ENCODE results near the gene TOX2.

TOX2 gene

DNA sequence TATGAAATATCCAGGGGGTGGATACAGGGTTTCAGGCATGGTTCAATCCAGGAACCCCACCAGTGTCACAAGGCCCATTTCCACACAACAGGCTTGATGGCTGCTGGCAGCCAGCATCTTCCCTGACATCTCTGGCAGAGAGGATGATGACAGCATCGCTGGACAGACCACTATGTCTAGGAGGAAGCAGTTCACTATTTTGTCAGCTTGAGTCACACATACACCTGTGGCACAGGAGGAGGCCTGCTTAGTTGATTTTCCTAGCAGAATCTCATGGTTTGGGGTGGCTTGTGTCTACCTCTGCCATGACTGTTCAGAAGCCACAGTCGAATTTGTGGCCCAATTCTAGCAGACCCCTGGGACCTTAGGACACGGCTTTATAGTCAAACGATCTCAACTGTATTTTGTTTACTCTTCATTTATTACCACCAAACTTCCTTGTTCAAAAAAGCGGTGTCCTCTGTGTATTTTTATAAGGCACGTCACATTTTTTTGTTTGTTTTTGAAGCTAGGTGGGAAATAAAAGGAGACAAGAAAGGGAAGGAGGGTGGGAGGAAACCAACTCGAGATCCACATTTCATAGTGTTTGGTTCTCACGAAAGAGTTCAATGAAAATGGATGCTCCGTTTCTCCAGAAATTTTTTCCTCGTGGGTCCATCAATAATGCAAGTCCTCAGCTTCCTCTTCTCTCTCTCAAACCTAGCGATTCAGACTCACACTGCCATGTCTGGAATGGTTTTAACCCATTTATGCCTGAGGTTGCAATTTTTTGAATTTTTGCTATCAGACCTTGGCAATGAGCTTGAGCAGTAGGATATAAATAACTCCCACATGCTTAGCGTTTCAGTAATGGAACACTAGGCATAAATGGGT lies 94.4 kb downstream of the TOX2 start:
- Histone ChIP-seq H3K9me3 (ENCODE audit: control insufficient read depth, low read length) (no peaks in the 10 kb centered on the region), H3K27me3 (ENCODE audit: control insufficient read depth, insufficient read depth, low read length) (no peaks in the 10 kb centered on the region), H3K27ac (no peak overlapping the region), H3K4me3 (ENCODE audit: low read depth, low read length) (no peak overlapping the region), H3K36me3 (ENCODE audit: control insufficient read depth, insufficient read depth, low read length) (no peaks in the 10 kb centered on the region), H3K4me1 (no peaks in the 10 kb centered on the region), H3K4me2 (ENCODE audit: low read length) (no peak overlapping the region), H3K79me2 (no peaks in the 10 kb centered on the region), H2AFZ (no peak overlapping the region), H3K9ac (no peak overlapping the region)
- TF ChIP-seq CTCF (IDR thresholded peaks at IDR 0.05): no peak

DNA sequence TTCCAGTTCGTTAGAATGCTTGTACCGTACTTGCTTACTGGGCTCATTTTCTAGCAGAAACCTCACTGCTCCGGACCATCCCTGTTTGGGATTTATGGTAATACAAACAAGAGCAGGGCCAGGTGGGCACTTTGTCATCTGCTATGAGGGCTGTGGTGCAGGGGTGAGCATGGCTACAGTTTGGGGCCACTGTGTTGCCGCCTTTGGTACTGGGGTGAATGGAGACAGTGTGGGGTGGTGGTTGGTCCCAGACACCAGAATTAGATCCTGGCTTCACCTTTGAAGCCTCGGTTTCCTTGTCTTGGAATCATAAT lies 95.0 kb downstream of the TOX2 start:
- Histone ChIP-seq H3K4me3 (ENCODE audit: low read depth, low read length) (no peak overlapping the region), H3K27me3 (ENCODE audit: control insufficient read depth, insufficient read depth, low read length) (no peaks in the 10 kb centered on the region), H3K79me2 (no peaks in the 10 kb centered on the region), H3K9me3 (ENCODE audit: control insufficient read depth, low read length) (no peaks in the 10 kb centered on the region), H2AFZ (no peak overlapping the region), H3K4me2 (ENCODE audit: low read length) (no peak overlapping the region), H3K4me1 (no peaks in the 10 kb centered on the region), H3K9ac (no peak overlapping the region), H3K36me3 (ENCODE audit: control insufficient read depth, insufficient read depth, low read length) (no peaks in the 10 kb centered on the region), H3K27ac (no peak overlapping the region)
- TF ChIP-seq CTCF (IDR thresholded peaks at IDR 0.05): no peak

GRCh38 chr20:44010162-44010704 lies 95.6 kb downstream of the TOX2 start:
- Histone ChIP-seq H3K9ac (no peak overlapping the region), H3K4me3 (ENCODE audit: low read depth, low read length) (no peak overlapping the region), H3K79me2 (no peaks in the 10 kb centered on the region), H2AFZ (no peak overlapping the region), H3K36me3 (ENCODE audit: control insufficient read depth, insufficient read depth, low read length) (no peaks in the 10 kb centered on the region), H3K4me2 (ENCODE audit: low read length) (no peak overlapping the region), H3K4me1 (no peaks in the 10 kb centered on the region), H3K27me3 (ENCODE audit: control insufficient read depth, insufficient read depth, low read length) (no peaks in the 10 kb centered on the region), H3K27ac (no peak overlapping the region), H3K9me3 (ENCODE audit: control insufficient read depth, low read length) (no peaks in the 10 kb centered on the region)
- TF ChIP-seq CTCF (IDR thresholded peaks at IDR 0.05): no peak

DNA sequence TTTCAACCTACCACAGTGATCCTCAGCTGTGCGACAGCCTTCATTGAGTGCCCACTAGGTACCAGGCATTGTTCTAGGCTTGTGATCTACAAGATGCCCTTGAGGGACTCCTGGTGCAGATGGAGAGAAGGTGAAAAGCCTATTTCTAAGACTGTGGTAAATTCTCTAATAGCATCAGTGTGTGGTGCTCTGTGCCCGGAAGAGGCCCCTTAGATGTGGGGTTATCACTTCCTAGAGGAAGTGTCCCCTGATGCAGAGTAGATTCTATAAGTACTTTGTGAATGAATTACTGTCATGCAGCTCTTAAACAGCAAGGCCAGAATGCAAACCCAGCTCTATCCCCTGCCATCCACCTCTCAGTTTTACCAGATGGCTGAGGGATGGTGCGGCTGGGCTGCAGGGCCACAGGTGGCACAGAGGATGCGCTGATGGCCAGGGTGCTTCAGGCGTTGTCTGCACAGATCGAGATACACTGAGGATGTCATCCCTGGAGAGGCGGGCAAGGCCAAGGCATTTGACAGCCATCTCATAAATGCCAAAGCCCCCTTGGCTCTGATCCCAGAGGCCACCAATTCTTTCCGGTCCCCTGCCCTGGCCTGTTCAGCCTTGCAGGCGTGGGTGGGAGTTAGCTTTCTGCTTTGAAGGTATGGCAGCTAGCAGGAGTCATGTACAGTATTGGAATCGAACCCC lies 96.7 kb downstream of the TOX2 start:
- H3K4me3 ChIP-seq (ENCODE audit: low read depth, low read length): no peak overlapping the region
- H3K9me3 ChIP-seq (ENCODE audit: control insufficient read depth, low read length): no peaks in the 10 kb centered on the region
- no peak for TF ChIP-seq CTCF (IDR thresholded peaks at IDR 0.05)
- H2AFZ ChIP-seq: no peak overlapping the region
- H3K79me2 ChIP-seq: no peaks in the 10 kb centered on the region
- no peak overlapping the region for H3K4me2 ChIP-seq (ENCODE audit: low read length)
- H3K9ac ChIP-seq: no peak overlapping the region
- H3K4me1 ChIP-seq: no peaks in the 10 kb centered on the region
- H3K27ac ChIP-seq: no peak overlapping the region
- no peaks in the 10 kb centered on the region for H3K36me3 ChIP-seq (ENCODE audit: control insufficient read depth, insufficient read depth, low read length)
- H3K27me3 ChIP-seq (ENCODE audit: control insufficient read depth, insufficient read depth, low read length): no peaks in the 10 kb centered on the region

Data from parathyroid adenoma (tissue), 2 donors.